ENCODE measurements around the gene DCDC2C. TPM values are rescaled to one million over a fixed set of nuclear protein-coding genes. Genes with fewer than 3 reads are reported as not detected.

Gene DCDC2C
- total and polyA plus RNA-seq, 9 of the 15 experiments (the other 6 are each of a cell fraction or from before 2014, with no cell fraction given), result not detected

GRCh38 chr2:3784731-3785130 lies 81.4 kb downstream of the DCDC2C start (continued):
- TF ChIP-seq, protein P1, sequence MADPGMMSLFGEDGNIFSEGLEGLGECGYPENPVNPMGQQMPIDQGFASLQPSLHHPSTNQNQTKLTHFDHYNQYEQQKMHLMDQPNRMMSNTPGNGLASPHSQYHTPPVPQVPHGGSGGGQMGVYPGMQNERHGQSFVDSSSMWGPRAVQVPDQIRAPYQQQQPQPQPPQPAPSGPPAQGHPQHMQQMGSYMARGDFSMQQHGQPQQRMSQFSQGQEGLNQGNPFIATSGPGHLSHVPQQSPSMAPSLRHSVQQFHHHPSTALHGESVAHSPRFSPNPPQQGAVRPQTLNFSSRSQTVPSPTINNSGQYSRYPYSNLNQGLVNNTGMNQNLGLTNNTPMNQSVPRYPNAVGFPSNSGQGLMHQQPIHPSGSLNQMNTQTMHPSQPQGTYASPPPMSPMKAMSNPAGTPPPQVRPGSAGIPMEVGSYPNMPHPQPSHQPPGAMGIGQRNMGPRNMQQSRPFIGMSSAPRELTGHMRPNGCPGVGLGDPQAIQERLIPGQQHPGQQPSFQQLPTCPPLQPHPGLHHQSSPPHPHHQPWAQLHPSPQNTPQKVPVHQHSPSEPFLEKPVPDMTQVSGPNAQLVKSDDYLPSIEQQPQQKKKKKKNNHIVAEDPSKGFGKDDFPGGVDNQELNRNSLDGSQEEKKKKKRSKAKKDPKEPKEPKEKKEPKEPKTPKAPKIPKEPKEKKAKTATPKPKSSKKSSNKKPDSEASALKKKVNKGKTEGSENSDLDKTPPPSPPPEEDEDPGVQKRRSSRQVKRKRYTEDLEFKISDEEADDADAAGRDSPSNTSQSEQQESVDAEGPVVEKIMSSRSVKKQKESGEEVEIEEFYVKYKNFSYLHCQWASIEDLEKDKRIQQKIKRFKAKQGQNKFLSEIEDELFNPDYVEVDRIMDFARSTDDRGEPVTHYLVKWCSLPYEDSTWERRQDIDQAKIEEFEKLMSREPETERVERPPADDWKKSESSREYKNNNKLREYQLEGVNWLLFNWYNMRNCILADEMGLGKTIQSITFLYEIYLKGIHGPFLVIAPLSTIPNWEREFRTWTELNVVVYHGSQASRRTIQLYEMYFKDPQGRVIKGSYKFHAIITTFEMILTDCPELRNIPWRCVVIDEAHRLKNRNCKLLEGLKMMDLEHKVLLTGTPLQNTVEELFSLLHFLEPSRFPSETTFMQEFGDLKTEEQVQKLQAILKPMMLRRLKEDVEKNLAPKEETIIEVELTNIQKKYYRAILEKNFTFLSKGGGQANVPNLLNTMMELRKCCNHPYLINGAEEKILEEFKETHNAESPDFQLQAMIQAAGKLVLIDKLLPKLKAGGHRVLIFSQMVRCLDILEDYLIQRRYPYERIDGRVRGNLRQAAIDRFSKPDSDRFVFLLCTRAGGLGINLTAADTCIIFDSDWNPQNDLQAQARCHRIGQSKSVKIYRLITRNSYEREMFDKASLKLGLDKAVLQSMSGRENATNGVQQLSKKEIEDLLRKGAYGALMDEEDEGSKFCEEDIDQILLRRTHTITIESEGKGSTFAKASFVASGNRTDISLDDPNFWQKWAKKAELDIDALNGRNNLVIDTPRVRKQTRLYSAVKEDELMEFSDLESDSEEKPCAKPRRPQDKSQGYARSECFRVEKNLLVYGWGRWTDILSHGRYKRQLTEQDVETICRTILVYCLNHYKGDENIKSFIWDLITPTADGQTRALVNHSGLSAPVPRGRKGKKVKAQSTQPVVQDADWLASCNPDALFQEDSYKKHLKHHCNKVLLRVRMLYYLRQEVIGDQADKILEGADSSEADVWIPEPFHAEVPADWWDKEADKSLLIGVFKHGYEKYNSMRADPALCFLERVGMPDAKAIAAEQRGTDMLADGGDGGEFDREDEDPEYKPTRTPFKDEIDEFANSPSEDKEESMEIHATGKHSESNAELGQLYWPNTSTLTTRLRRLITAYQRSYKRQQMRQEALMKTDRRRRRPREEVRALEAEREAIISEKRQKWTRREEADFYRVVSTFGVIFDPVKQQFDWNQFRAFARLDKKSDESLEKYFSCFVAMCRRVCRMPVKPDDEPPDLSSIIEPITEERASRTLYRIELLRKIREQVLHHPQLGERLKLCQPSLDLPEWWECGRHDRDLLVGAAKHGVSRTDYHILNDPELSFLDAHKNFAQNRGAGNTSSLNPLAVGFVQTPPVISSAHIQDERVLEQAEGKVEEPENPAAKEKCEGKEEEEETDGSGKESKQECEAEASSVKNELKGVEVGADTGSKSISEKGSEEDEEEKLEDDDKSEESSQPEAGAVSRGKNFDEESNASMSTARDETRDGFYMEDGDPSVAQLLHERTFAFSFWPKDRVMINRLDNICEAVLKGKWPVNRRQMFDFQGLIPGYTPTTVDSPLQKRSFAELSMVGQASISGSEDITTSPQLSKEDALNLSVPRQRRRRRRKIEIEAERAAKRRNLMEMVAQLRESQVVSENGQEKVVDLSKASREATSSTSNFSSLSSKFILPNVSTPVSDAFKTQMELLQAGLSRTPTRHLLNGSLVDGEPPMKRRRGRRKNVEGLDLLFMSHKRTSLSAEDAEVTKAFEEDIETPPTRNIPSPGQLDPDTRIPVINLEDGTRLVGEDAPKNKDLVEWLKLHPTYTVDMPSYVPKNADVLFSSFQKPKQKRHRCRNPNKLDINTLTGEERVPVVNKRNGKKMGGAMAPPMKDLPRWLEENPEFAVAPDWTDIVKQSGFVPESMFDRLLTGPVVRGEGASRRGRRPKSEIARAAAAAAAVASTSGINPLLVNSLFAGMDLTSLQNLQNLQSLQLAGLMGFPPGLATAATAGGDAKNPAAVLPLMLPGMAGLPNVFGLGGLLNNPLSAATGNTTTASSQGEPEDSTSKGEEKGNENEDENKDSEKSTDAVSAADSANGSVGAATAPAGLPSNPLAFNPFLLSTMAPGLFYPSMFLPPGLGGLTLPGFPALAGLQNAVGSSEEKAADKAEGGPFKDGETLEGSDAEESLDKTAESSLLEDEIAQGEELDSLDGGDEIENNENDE (IDR thresholded peaks at IDR 0.05; ENCODE audit: low read depth, low read length), result no peak
- TF ChIP-seq ZNF780A (CRISPR knock-in tag; IDR thresholded peaks at IDR 0.05), result no peak
- no peak for TF ChIP-seq KAT7 (CRISPR knock-in tag; IDR thresholded peaks at IDR 0.05; ENCODE audit: borderline replicate concordance)
- TF ChIP-seq PTRF (tag; IDR thresholded peaks at IDR 0.05), result no peak
- TF ChIP-seq ZNF253 (CRISPR knock-in tag; conservative IDR thresholded peaks at IDR 0.05), result no peak
- TF ChIP-seq ZNF408 (CRISPR knock-in tag; IDR thresholded peaks at IDR 0.05; ENCODE audit: low read depth), result no peak
